WTC11 (cell line): ENCODE measurements around the gene ANO2.

Source experiments
- ATF2 ChIP-seq: sonication (generic); formaldehyde crosslinking; IDR thresholded peaks from 2 replicates; pipeline ENCODE4 v1.8.1; 2022; ENCODE audit warnings: low read depth, missing genetic modification reagents, borderline replicate concordance
- CDX4 ChIP-seq: fragments of 250-450 bp; sonication (Bioruptor Pico); IDR thresholded peaks from 2 replicates; pipeline ENCODE4 v1.9.0; 2021; ENCODE audit warnings: moderate library complexity, mild to moderate bottlenecking, inconsistent platforms, borderline replicate concordance
- CREB1 ChIP-seq: sonication (generic); formaldehyde crosslinking; IDR thresholded peaks from 2 replicates; pipeline ENCODE4 v1.8.0; 2023; ENCODE audit warnings: mild to moderate bottlenecking, missing genetic modification reagents
- CTCF ChIP-seq: fragments of 200-600 bp; IDR thresholded peaks from 2 replicates; pipeline ENCODE4 v1.8.0; 2022; ENCODE audit warnings: antibody characterized with exemption
- JUN ChIP-seq: sonication (generic); formaldehyde crosslinking; IDR thresholded peaks from 2 replicates; pipeline ENCODE4 v1.8.0; 2023; ENCODE audit warnings: mild to moderate bottlenecking, missing genetic modification reagents
- OVOL2 ChIP-seq: fragments of 250-450 bp; sonication (Bioruptor Pico); IDR thresholded peaks from 2 replicates; pipeline ENCODE4 v1.9.0; 2021; ENCODE audit warnings: mild to moderate bottlenecking, borderline replicate concordance
- SMAD4 ChIP-seq: sonication (generic); formaldehyde crosslinking; IDR thresholded peaks from 2 replicates; pipeline ENCODE4 v1.8.0; 2022; ENCODE audit warnings: mild to moderate bottlenecking, missing genetic modification reagents
- TP53 ChIP-seq: sonication (generic); formaldehyde crosslinking; IDR thresholded peaks from 2 replicates; pipeline ENCODE4 v1.8.1; 2023; ENCODE audit warnings: mild to moderate bottlenecking, missing genetic modification reagents
- ZNF263 ChIP-seq: sonication (generic); formaldehyde crosslinking; IDR thresholded peaks from 2 replicates; pipeline ENCODE4 v1.8.1; 2022; ENCODE audit warnings: low read depth, mild to moderate bottlenecking, moderate library complexity, missing genetic modification reagents
- TF ChIP-seq, protein P1 (sequence below): sonication (generic); formaldehyde crosslinking; conservative IDR thresholded peaks from 2 replicates; pipeline ENCODE4 v1.8.1; 2022; ENCODE audit warnings: mild to moderate bottlenecking, missing genetic modification reagents
- TF ChIP-seq, protein P2 (sequence below): sonication (generic); formaldehyde crosslinking; IDR thresholded peaks from 2 replicates; pipeline ENCODE4 v1.8.0; 2022; ENCODE audit warnings: mild to moderate bottlenecking, missing genetic modification reagents
- TF ChIP-seq, protein P3 (sequence below): sonication (generic); formaldehyde crosslinking; IDR thresholded peaks from 2 replicates; pipeline ENCODE4 v1.8.0; 2023; ENCODE audit warnings: missing genetic modification reagents, mild to moderate bottlenecking, borderline replicate concordance
- TF ChIP-seq, protein P4 (sequence below): sonication (generic); formaldehyde crosslinking; IDR thresholded peaks from 2 replicates; pipeline ENCODE4 v1.8.1; 2023; ENCODE audit warnings: mild to moderate bottlenecking, moderate library complexity, missing genetic modification reagents
- TF ChIP-seq, protein P5 (sequence below): sonication (generic); formaldehyde crosslinking; IDR thresholded peaks from 2 replicates; pipeline ENCODE4 v1.8.1; 2022; ENCODE audit warnings: missing genetic modification reagents, borderline replicate concordance

GRCh38 chr12:5969156-5969973 lies 24.3 kb upstream of the ANO2 start:
- TF ChIP-seq CTCF (no peak), JUN (CRISPR knock-in tag) (no peak), TP53 (CRISPR knock-in tag) (no peak), ATF2 (CRISPR knock-in tag) (no peak), SMAD4 (CRISPR knock-in tag) (no peak), CREB1 (no peak), ZNF263 (CRISPR knock-in tag) (no peak), CDX4 (no peak), OVOL2 (CRISPR knock-in tag) (no peak)
- TF ChIP-seq, protein P1, sequence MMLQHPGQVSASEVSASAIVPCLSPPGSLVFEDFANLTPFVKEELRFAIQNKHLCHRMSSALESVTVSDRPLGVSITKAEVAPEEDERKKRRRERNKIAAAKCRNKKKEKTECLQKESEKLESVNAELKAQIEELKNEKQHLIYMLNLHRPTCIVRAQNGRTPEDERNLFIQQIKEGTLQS: no peak
- TF ChIP-seq, protein P2, sequence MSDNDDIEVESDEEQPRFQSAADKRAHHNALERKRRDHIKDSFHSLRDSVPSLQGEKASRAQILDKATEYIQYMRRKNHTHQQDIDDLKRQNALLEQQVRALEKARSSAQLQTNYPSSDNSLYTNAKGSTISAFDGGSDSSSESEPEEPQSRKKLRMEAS (CRISPR knock-in tag): no peak
- TF ChIP-seq, protein P3, sequence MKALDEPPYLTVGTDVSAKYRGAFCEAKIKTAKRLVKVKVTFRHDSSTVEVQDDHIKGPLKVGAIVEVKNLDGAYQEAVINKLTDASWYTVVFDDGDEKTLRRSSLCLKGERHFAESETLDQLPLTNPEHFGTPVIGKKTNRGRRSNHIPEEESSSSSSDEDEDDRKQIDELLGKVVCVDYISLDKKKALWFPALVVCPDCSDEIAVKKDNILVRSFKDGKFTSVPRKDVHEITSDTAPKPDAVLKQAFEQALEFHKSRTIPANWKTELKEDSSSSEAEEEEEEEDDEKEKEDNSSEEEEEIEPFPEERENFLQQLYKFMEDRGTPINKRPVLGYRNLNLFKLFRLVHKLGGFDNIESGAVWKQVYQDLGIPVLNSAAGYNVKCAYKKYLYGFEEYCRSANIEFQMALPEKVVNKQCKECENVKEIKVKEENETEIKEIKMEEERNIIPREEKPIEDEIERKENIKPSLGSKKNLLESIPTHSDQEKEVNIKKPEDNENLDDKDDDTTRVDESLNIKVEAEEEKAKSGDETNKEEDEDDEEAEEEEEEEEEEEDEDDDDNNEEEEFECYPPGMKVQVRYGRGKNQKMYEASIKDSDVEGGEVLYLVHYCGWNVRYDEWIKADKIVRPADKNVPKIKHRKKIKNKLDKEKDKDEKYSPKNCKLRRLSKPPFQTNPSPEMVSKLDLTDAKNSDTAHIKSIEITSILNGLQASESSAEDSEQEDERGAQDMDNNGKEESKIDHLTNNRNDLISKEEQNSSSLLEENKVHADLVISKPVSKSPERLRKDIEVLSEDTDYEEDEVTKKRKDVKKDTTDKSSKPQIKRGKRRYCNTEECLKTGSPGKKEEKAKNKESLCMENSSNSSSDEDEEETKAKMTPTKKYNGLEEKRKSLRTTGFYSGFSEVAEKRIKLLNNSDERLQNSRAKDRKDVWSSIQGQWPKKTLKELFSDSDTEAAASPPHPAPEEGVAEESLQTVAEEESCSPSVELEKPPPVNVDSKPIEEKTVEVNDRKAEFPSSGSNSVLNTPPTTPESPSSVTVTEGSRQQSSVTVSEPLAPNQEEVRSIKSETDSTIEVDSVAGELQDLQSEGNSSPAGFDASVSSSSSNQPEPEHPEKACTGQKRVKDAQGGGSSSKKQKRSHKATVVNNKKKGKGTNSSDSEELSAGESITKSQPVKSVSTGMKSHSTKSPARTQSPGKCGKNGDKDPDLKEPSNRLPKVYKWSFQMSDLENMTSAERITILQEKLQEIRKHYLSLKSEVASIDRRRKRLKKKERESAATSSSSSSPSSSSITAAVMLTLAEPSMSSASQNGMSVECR (CRISPR knock-in tag): no peak
- TF ChIP-seq, protein P4, sequence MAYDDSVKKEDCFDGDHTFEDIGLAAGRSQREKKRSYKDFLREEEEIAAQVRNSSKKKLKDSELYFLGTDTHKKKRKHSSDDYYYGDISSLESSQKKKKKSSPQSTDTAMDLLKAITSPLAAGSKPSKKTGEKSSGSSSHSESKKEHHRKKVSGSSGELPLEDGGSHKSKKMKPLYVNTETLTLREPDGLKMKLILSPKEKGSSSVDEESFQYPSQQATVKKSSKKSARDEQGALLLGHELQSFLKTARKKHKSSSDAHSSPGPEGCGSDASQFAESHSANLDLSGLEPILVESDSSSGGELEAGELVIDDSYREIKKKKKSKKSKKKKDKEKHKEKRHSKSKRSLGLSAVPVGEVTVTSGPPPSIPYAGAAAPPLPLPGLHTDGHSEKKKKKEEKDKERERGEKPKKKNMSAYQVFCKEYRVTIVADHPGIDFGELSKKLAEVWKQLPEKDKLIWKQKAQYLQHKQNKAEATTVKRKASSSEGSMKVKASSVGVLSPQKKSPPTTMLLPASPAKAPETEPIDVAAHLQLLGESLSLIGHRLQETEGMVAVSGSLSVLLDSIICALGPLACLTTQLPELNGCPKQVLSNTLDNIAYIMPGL (CRISPR knock-in tag): no peak
- TF ChIP-seq, protein P5, sequence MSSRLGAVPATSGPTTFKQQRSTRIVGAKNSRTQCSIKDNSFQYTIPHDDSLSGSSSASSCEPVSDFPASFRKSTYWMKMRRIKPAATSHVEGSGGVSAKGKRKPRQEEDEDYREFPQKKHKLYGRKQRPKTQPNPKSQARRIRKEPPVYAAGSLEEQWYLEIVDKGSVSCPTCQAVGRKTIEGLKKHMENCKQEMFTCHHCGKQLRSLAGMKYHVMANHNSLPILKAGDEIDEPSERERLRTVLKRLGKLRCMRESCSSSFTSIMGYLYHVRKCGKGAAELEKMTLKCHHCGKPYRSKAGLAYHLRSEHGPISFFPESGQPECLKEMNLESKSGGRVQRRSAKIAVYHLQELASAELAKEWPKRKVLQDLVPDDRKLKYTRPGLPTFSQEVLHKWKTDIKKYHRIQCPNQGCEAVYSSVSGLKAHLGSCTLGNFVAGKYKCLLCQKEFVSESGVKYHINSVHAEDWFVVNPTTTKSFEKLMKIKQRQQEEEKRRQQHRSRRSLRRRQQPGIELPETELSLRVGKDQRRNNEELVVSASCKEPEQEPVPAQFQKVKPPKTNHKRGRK (CRISPR knock-in tag): no peak
